ENCODE measurements around the gene UTP14A. TPM values are rescaled to one million over a fixed set of nuclear protein-coding genes. Genes with fewer than 3 reads are reported as not detected.

The UTP14A gene
- total RNA-seq, 1 donor from 2014 or later = 9.8 TPM

- Mint-ChIP-seq H3K27ac (ENCODE audit: unreplicated experiment) (no peak overlapping the region), H3K4me1 (ENCODE audit: low read depth, unreplicated experiment) (peaks cover 2% of the 10 kb centered on the region), H3K36me3 (ENCODE audit: unreplicated experiment) (no peaks in the 10 kb centered on the region), H3K27me3 (ENCODE audit: unreplicated experiment) (peaks cover 7% of the 10 kb centered on the region), H3K4me3 (ENCODE audit: unreplicated experiment) (peak overlapping the region; percentile 20), H3K9me3 (ENCODE audit: unreplicated experiment) (peaks cover 1% of the 10 kb centered on the region)
- no peak for DNase-seq
- no peak for TF ChIP-seq CTCF (IDR thresholded peaks at IDR 0.05; ENCODE audit: partially characterized antibody, unreplicated experiment)
Observed at GRCh38 chrX:129961180-129962083, 55.5 kb downstream of the UTP14A start.

- H3K4me1 Mint-ChIP-seq (ENCODE audit: low read depth, unreplicated experiment) = peaks cover 2% of the 10 kb centered on the region
- no peak for TF ChIP-seq CTCF (IDR thresholded peaks at IDR 0.05; ENCODE audit: partially characterized antibody, unreplicated experiment)
- H3K9me3 Mint-ChIP-seq (ENCODE audit: unreplicated experiment) = peaks cover 1% of the 10 kb centered on the region
- H3K27me3 Mint-ChIP-seq (ENCODE audit: unreplicated experiment) = peaks cover 7% of the 10 kb centered on the region
- no peak for DNase-seq
- no peak overlapping the region for H3K27ac Mint-ChIP-seq (ENCODE audit: unreplicated experiment)
- H3K36me3 Mint-ChIP-seq (ENCODE audit: unreplicated experiment) = no peaks in the 10 kb centered on the region
- no peak overlapping the region for H3K4me3 Mint-ChIP-seq (ENCODE audit: unreplicated experiment)
Observed at GRCh38 chrX:129963729-129964128, 57.8 kb downstream of the UTP14A start.

- no peak for TF ChIP-seq CTCF (IDR thresholded peaks at IDR 0.05; ENCODE audit: partially characterized antibody, unreplicated experiment)
- no peak overlapping the region for H3K4me3 Mint-ChIP-seq (ENCODE audit: unreplicated experiment)
- no peaks in the 10 kb centered on the region for H3K27me3 Mint-ChIP-seq (ENCODE audit: unreplicated experiment)
- H3K4me1 Mint-ChIP-seq (ENCODE audit: low read depth, unreplicated experiment) = peaks cover 2% of the 10 kb centered on the region
- H3K36me3 Mint-ChIP-seq (ENCODE audit: unreplicated experiment) = no peaks in the 10 kb centered on the region
- H3K27ac Mint-ChIP-seq (ENCODE audit: unreplicated experiment) = no peak overlapping the region
- H3K9me3 Mint-ChIP-seq (ENCODE audit: unreplicated experiment) = no peaks in the 10 kb centered on the region
- no peak for DNase-seq
Observed at GRCh38 chrX:129965166-129965565, 59.2 kb downstream of the UTP14A start.

- Mint-ChIP-seq H3K27me3 (ENCODE audit: unreplicated experiment) (peaks cover 3% of the 10 kb centered on the region), H3K4me1 (ENCODE audit: low read depth, unreplicated experiment) (no peaks in the 10 kb centered on the region), H3K36me3 (ENCODE audit: unreplicated experiment) (no peaks in the 10 kb centered on the region), H3K27ac (ENCODE audit: unreplicated experiment) (no peak overlapping the region), H3K9me3 (ENCODE audit: unreplicated experiment) (no peaks in the 10 kb centered on the region), H3K4me3 (ENCODE audit: unreplicated experiment) (no peak overlapping the region)
- no peak for TF ChIP-seq CTCF (IDR thresholded peaks at IDR 0.05; ENCODE audit: partially characterized antibody, unreplicated experiment)
- no peak for DNase-seq
Observed at GRCh38 chrX:129968968-129969367, 63.0 kb downstream of the UTP14A start.

- no peak for TF ChIP-seq CTCF (IDR thresholded peaks at IDR 0.05; ENCODE audit: partially characterized antibody, unreplicated experiment)
- Mint-ChIP-seq H3K4me3 (ENCODE audit: unreplicated experiment) (no peak overlapping the region), H3K9me3 (ENCODE audit: unreplicated experiment) (peaks cover 2% of the 10 kb centered on the region), H3K27me3 (ENCODE audit: unreplicated experiment) (peaks cover 13% of the 10 kb centered on the region), H3K27ac (ENCODE audit: unreplicated experiment) (no peak overlapping the region), H3K4me1 (ENCODE audit: low read depth, unreplicated experiment) (no peaks in the 10 kb centered on the region), H3K36me3 (ENCODE audit: unreplicated experiment) (no peaks in the 10 kb centered on the region)
- DNase-seq = no peak
Observed at GRCh38 chrX:129976441-129976840, 70.5 kb downstream of the UTP14A start.
